GM12892 (cell line): ENCODE results near the gene ADRB1.

Experiments used
- POLR2A ChIP-seq: IDR thresholded peaks from 2 replicates; pipeline ENCODE4 v1.6.1; 2011; ENCODE audit warnings: low read depth, low read length, control low read depth
- POLR2AphosphoS5 ChIP-seq: IDR thresholded peaks from 2 replicates; pipeline ENCODE4 v1.6.1; 2011; ENCODE audit warnings: low read depth, low read length, control low read depth

DNA sequence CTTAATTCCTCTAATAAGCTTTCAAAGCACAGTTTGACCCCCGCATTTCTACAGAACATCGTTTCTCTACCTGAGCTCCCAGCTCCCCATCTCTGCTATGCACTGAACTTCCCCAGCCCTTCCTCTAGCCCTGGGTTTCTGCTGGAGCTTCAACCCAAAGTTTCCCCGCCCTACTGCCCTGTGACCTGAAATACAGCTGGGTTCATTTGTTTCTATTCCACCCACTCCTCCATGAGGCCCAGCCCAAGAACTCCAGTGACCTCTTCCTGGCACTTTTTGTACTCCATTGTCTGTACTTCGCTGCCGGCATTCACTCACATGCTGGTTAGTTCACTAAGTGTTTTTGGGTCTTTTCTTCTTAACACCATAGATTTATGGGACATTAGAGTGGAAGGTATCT is 35.8 kb downstream of the ADRB1 start:
- TF ChIP-seq POLR2A (no peak), POLR2AphosphoS5 (no peak)
